GM18498 (cell line): Measurements from ENCODE around the gene FZR1.

ENCODE experiments used
- ATAC-seq: cut with Tn5 transposase; IDR thresholded peaks from one replicate; pipeline ENCODE4 v1.9.1; 2021; ENCODE audit warnings: mild to moderate bottlenecking, moderate library complexity; ENCODE audit not compliant: unreplicated experiment

FZR1 gene

GRCh38 chr19:3543150-3544057 lies 37.3 kb downstream of the FZR1 start:
- ATAC-seq: no peak

- no peak for ATAC-seq
Observed at GRCh38 chr19:3544058-3544376, 37.9 kb downstream of the FZR1 start.

GRCh38 chr19:3544742-3545668 lies 38.9 kb downstream of the FZR1 start:
- no peak for ATAC-seq

GRCh38 chr19:3545669-3546034 lies 39.5 kb downstream of the FZR1 start:
- no peak for ATAC-seq

- no peak for ATAC-seq
Observed at GRCh38 chr19:3546119-3546518, 40.0 kb downstream of the FZR1 start.

- no peak for ATAC-seq
Observed at GRCh38 chr19:3547301-3547731, 41.2 kb downstream of the FZR1 start.

- no peak for ATAC-seq
Observed at GRCh38 chr19:3547767-3548282, 41.7 kb downstream of the FZR1 start.

- ATAC-seq: no peak
Observed at GRCh38 chr19:3548606-3549005, 42.5 kb downstream of the FZR1 start.

GRCh38 chr19:3549816-3550215 lies 43.7 kb downstream of the FZR1 start:
- ATAC-seq: no peak

GRCh38 chr19:3550947-3551791 lies 45.1 kb downstream of the FZR1 start:
- no peak for ATAC-seq

- no peak for ATAC-seq
Observed at GRCh38 chr19:3551792-3552095, 45.6 kb downstream of the FZR1 start.

- no peak for ATAC-seq
Observed at GRCh38 chr19:3554254-3555083, 48.4 kb downstream of the FZR1 start.

GRCh38 chr19:3555653-3556422 lies 49.7 kb downstream of the FZR1 start:
- no peak for ATAC-seq

- no peak for ATAC-seq
Observed at GRCh38 chr19:3556423-3556977, 50.4 kb downstream of the FZR1 start.

- ATAC-seq: no peak
Observed at GRCh38 chr19:3556978-3557460, 50.9 kb downstream of the FZR1 start.

GRCh38 chr19:3557461-3558248 lies 51.5 kb downstream of the FZR1 start, which contains the start of gene MFSD12:
Gene MFSD12 (minus strand): TSS chr19:3557586. CDS start chr19:3557403, 183 bp downstream.
- ATAC-seq: peak; percentile 90

- no peak for ATAC-seq
Observed at GRCh38 chr19:3563709-3564524, 57.8 kb downstream of the FZR1 start.
